T-cell (primary cell): ENCODE data around the gene EXOC6B. TPM values are rescaled to one million over a fixed set of nuclear protein-coding genes. Genes with fewer than 3 reads are reported as not detected.

Experiments
- ATAC-seq, 4 experiments: fragments of 200-7000 bp in 3 of 4; fragments of 150-1000 bp in 1 of 4; cut with Tn5 transposase; replicated peaks in 1 of 4; 1 replicate in 3 of 4; 2 replicates in 1 of 4; pipeline ENCODE4 v1.10.0; 2021; ENCODE audit warnings: moderate library complexity in 3 of 4, mild to moderate bottlenecking in 2 of 4, moderate number of reproducible peaks in 1 of 4
- CTCF ChIA-PET, 2 donors: fragments of 300-600 bp; sonication (Branson Sonifier 250); formaldehyde crosslinking; loops; one replicate each; lab custom pipeline; 2022; ENCODE audit warnings: antibody characterized with exemption in 2 of 2; lab: Charles Lee
- POLR2A ChIA-PET, 2 donors: fragments of 300-600 bp; sonication (Branson Sonifier 250); formaldehyde crosslinking; loops; one replicate each; lab custom pipeline; 2022; ENCODE audit warnings: antibody characterized with exemption in 2 of 2; lab: Charles Lee
- DNase-seq, 35 experiments: peaks; one replicate each; pipeline versions ENCODE4 v3.0.0 to v3.0.0-alpha.2; 2013 to 2023
- H3K27ac ChIP-seq: one replicate; pipeline ENCODE4 v1.5.1; 2013; ENCODE audit warnings: low read length
- H3K27me3 ChIP-seq, 2 experiments: replicated peaks in 1 of 2; 1 replicate in 1 of 2; 2 replicates in 1 of 2; pipeline versions ENCODE4 v1.6.1 to v1.7.0; 2013; ENCODE audit warnings: low read length in 1 of 2, mixed read lengths in 1 of 2; ENCODE audit not compliant: control insufficient read depth in 2 of 2, insufficient read depth in 2 of 2; ENCODE audit errors: extremely low read depth in 1 of 2
- H3K36me3 ChIP-seq, 2 donors: 1 replicate in 1 of 2; 2 replicates in 1 of 2; pipeline versions ENCODE4 v1.6.1 to v1.7.0; 2013; ENCODE audit warnings: low read length in 1 of 2; ENCODE audit not compliant: control insufficient read depth in 2 of 2, insufficient read depth in 1 of 2; ENCODE audit errors: extremely low read depth in 1 of 2
- H3K4me1 ChIP-seq, 2 experiments: 1 replicate in 1 of 2; 2 replicates in 1 of 2; pipeline versions ENCODE4 v1.6.1 to v1.7.0; 2013; ENCODE audit warnings: low read length in 2 of 2, mixed read lengths in 1 of 2; ENCODE audit not compliant: insufficient read depth in 2 of 2, control insufficient read depth in 1 of 2; ENCODE audit errors: extremely low read depth in 1 of 2
- H3K4me3 ChIP-seq, 2 donors: 1 replicate in 1 of 2; 2 replicates in 1 of 2; pipeline versions ENCODE4 v1.5.1 to v1.7.0; 2013; ENCODE audit warnings: mild to moderate bottlenecking in 2 of 2, low read length in 1 of 2, moderate library complexity in 1 of 2; ENCODE audit not compliant: control insufficient read depth in 1 of 2; ENCODE audit errors: extremely low read depth in 1 of 2
- H3K9me3 ChIP-seq: 2 replicates; pipeline ENCODE4 v1.7.0; 2013
- H3K27ac Mint-ChIP-seq, 2 donors: one replicate each; pipeline ENCODE4 v1.8.0; 2020 to 2021; ENCODE audit warnings: mild to moderate bottlenecking in 2 of 2, mixed read lengths in 2 of 2
- H3K27me3 Mint-ChIP-seq, 2 donors: one replicate each; pipeline ENCODE4 v1.8.0; 2021 to 2022; ENCODE audit warnings: mixed read lengths in 2 of 2
- H3K36me3 Mint-ChIP-seq: one replicate; pipeline ENCODE4 v1.8.0; 2021; ENCODE audit warnings: mixed read lengths
- H3K4me1 Mint-ChIP-seq, 3 donors: one replicate each; pipeline ENCODE4 v1.8.0; 2020 to 2022; ENCODE audit warnings: mixed read lengths in 3 of 3, mild to moderate bottlenecking in 1 of 3
- H3K4me3 Mint-ChIP-seq, 3 donors: one replicate each; pipeline ENCODE4 v1.8.0; 2020 to 2022; ENCODE audit warnings: mild to moderate bottlenecking in 3 of 3, mixed read lengths in 3 of 3, moderate library complexity in 3 of 3
- H3K9me3 Mint-ChIP-seq, 3 donors: one replicate each; pipeline ENCODE4 v1.8.0; 2020 to 2022; ENCODE audit warnings: mixed read lengths in 3 of 3
- WGBS: methylation state at CpG from one replicate; pipeline ENCODE4 v1.1.5; 2013; ENCODE audit warnings: missing lambda C conversion rate; ENCODE audit not compliant: insufficient coverage; 5-methylcytosine and 5-hydroxymethylcytosine counted together
- total RNA-seq, 35 experiments: library from RNA in 6 of 35; stranded (reverse) in 6 of 35; fragments of 120-200 nt in 1 of 35; gene quantifications; one replicate each; pipeline versions ENCODE4 v1.2.1 to v1.2.4 and lab custom pipeline; 2013 to 2026

Gene EXOC6B
- total RNA-seq, 5 donors from 2014 or later (not counting 1 experiment from before 2014, with no cell fraction given), result 13.3 to 18.9 (median 16.6) TPM

- Histone ChIP-seq H3K27ac (no peak overlapping the region), H3K4me1 (no peaks in the 10 kb centered on the region), H3K4me3 (no peak overlapping the region), H3K27me3 (no peaks in the 10 kb centered on the region), H3K9me3 (no peaks in the 10 kb centered on the region), H3K36me3 (no peaks in the 10 kb centered on the region)
- Mint-ChIP-seq H3K4me1 (peaks cover 3 to 14% (median 6%) of the 10 kb centered on the region in 3 donors), H3K4me3 (no peak overlapping the region), H3K9me3 (peaks cover 10 to 18% (median 15%) of the 10 kb centered on the region in 3 donors), H3K27me3 (no peaks in the 10 kb centered on the region), H3K27ac (no peak overlapping the region), H3K36me3 (peaks cover 32% of the 10 kb centered on the region)
- DNase-seq (no peak), ATAC-seq (no peak)
- CTCF ChIA-PET, result no interaction called here
- WGBS, result no CpG with 5 or more reads among the region's 3 CpGs
- POLR2A ChIA-PET, result no interaction called here
Measured at GRCh38 chr2:72619626-72620025, 206.2 kb downstream of the EXOC6B start.

- peaks cover 4 to 12% (median 11%) of the 10 kb centered on the region in 3 donors for H3K9me3 Mint-ChIP-seq
- ChIA-PET POLR2A (interaction anchor here in 1 of 2 donors (0.6 kb wide), 1 partner anchor 1069 kb away, joined by 3 read pairs; no protein-coding TSS in a partner anchor), CTCF (interaction anchor here in 1 of 2 donors (0.6 kb wide), 1 partner anchor 50 kb away, joined by 3 read pairs; no protein-coding TSS in a partner anchor)
- Histone ChIP-seq H3K36me3 (no peaks in the 10 kb centered on the region), H3K27ac (no peak overlapping the region), H3K27me3 (no peaks in the 10 kb centered on the region), H3K9me3 (no peaks in the 10 kb centered on the region), H3K4me3 (no peak overlapping the region), H3K4me1 (no peaks in the 10 kb centered on the region)
- no peak overlapping the region for H3K27ac Mint-ChIP-seq
- H3K4me3 Mint-ChIP-seq, result no peak overlapping the region
- ATAC-seq, result no peak
- peaks cover 30% of the 10 kb centered on the region for H3K36me3 Mint-ChIP-seq
- no peaks in the 10 kb centered on the region for H3K27me3 Mint-ChIP-seq
- no peak for DNase-seq
- WGBS, result 80% methylated on average over 1 of the region's 3 CpGs
- peaks cover 3 to 10% (median 10%) of the 10 kb centered on the region in 3 donors for H3K4me1 Mint-ChIP-seq
Measured at GRCh38 chr2:72613931-72614330, 211.9 kb downstream of the EXOC6B start.

GRCh38 chr2:72612614-72613160, 213.1 kb downstream of the EXOC6B start:
- Histone ChIP-seq H3K4me1 (no peaks in the 10 kb centered on the region), H3K27me3 (no peaks in the 10 kb centered on the region), H3K36me3 (no peaks in the 10 kb centered on the region), H3K4me3 (no peak overlapping the region), H3K27ac (no peak overlapping the region), H3K9me3 (no peaks in the 10 kb centered on the region)
- H3K27ac Mint-ChIP-seq, result no peak overlapping the region
- peaks cover 0 to 12% (median 12%) of the 10 kb centered on the region in 3 donors for H3K9me3 Mint-ChIP-seq
- CTCF ChIA-PET, result no interaction called here
- ATAC-seq, result no peak
- POLR2A ChIA-PET, result no interaction called here
- WGBS, result 86% methylated on average over 1 of the region's 4 CpGs
- H3K4me1 Mint-ChIP-seq, result peaks cover 3 to 10% (median 7%) of the 10 kb centered on the region in 3 donors
- H3K36me3 Mint-ChIP-seq, result peaks cover 30% of the 10 kb centered on the region
- no peak for DNase-seq
- H3K4me3 Mint-ChIP-seq, result no peak overlapping the region
- no peaks in the 10 kb centered on the region for H3K27me3 Mint-ChIP-seq

- POLR2A ChIA-PET, result no interaction called here
- no peaks in the 10 kb centered on the region for H3K27me3 ChIP-seq
- H3K9me3 Mint-ChIP-seq, result peaks cover 0 to 7% (median 0%) of the 10 kb centered on the region in 3 donors
- CTCF ChIA-PET, result no interaction called here
- H3K36me3 ChIP-seq, result no peaks in the 10 kb centered on the region
- H3K27ac Mint-ChIP-seq, result no peak overlapping the region
- no peak overlapping the region for H3K4me3 Mint-ChIP-seq
- H3K27me3 Mint-ChIP-seq, result no peaks in the 10 kb centered on the region
- H3K4me1 Mint-ChIP-seq, result peaks cover 0 to 3% (median 2%) of the 10 kb centered on the region in 3 donors
- WGBS, result 60% methylated on average over 1 of the region's 2 CpGs
- H3K4me3 ChIP-seq, result no peak overlapping the region
- H3K9me3 ChIP-seq, result no peaks in the 10 kb centered on the region
- no peak overlapping the region for H3K27ac ChIP-seq
- DNase-seq (no peak), ATAC-seq (no peak)
- no peaks in the 10 kb centered on the region for H3K4me1 ChIP-seq
- H3K36me3 Mint-ChIP-seq, result peaks cover 18% of the 10 kb centered on the region
Measured at GRCh38 chr2:72607189-72607588, 218.6 kb downstream of the EXOC6B start.

DNA sequence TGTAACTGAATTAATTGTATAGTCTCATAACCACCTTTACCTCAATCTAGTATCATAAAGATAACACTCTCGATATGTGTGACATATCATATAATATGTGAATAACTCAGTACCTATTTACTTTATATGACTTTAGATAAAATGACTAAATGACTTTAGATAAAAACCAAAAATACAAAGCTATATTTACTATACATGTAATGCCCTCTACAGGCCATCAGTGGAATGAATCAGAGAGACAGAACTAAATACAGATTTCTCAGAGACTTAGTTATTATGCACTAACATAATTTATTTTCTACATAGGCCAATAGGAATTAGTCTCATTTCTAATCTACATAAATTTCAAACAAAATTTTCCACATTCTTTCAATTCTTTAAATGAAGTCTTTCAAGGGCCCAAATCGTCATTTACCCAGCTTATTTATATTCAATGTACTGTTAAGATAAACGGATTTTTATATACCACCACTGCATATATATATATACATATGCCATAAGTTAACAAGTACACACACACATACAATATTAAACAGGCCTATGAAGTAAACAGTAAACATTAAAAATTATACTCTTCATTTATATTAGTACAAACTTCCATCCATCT, 219.9 kb downstream of the EXOC6B start:
- no CpG with 5 or more reads among the region's 3 CpGs for WGBS
- Histone ChIP-seq H3K9me3 (no peaks in the 10 kb centered on the region), H3K36me3 (no peaks in the 10 kb centered on the region), H3K27ac (no peak overlapping the region), H3K4me3 (no peak overlapping the region), H3K4me1 (no peaks in the 10 kb centered on the region), H3K27me3 (no peaks in the 10 kb centered on the region)
- Mint-ChIP-seq H3K27ac (no peak overlapping the region), H3K9me3 (peaks cover 0 to 7% (median 0%) of the 10 kb centered on the region in 3 donors), H3K4me1 (peaks cover 0 to 3% (median 2%) of the 10 kb centered on the region in 3 donors), H3K27me3 (no peaks in the 10 kb centered on the region), H3K4me3 (no peak overlapping the region), H3K36me3 (peaks cover 15% of the 10 kb centered on the region)
- ChIA-PET CTCF (interaction anchor here in 1 of 2 donors (0.6 to 1.0 kb wide), 3 partner anchors 16 to 682 kb away, joined by 3 to 7 read pairs (median 4); no protein-coding TSS in a partner anchor), POLR2A (no interaction called here)
- DNase-seq, result peak in 1 of 35 experiments; percentile 1
- ATAC-seq, result no peak

DNA sequence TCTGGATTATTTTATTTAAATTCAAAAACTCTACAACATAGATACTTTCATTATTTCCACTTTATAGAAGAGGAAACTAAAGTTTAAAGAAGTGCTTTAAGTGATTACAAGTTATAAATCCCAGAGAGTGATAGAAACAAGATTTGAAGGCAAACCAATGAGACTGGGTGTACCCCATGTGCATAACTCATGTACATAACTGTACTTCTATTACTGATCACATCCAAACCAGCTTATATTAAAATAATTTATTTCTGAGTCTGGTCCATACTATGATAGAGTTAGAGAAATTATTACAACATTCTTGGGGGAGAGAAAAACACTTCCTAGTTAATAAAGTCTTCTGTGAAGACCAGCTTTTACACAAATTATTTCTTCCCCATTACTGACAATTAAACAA, 221.4 kb downstream of the EXOC6B start:
- H3K27me3 ChIP-seq, result no peaks in the 10 kb centered on the region
- Mint-ChIP-seq H3K4me3 (no peak overlapping the region), H3K27me3 (no peaks in the 10 kb centered on the region), H3K4me1 (peaks cover 0 to 3% (median 3%) of the 10 kb centered on the region in 3 donors), H3K36me3 (peaks cover 9% of the 10 kb centered on the region), H3K27ac (no peak overlapping the region), H3K9me3 (peaks cover 0 to 7% (median 3%) of the 10 kb centered on the region in 3 donors)
- ChIA-PET POLR2A (no interaction called here), CTCF (no interaction called here)
- DNase-seq (no peak), ATAC-seq (no peak)
- no peak overlapping the region for H3K27ac ChIP-seq
- no peaks in the 10 kb centered on the region for H3K36me3 ChIP-seq
- H3K4me1 ChIP-seq, result no peaks in the 10 kb centered on the region
- H3K4me3 ChIP-seq, result no peak overlapping the region
- H3K9me3 ChIP-seq, result no peaks in the 10 kb centered on the region
